ENCODE data around the gene RELL2.

DNA sequence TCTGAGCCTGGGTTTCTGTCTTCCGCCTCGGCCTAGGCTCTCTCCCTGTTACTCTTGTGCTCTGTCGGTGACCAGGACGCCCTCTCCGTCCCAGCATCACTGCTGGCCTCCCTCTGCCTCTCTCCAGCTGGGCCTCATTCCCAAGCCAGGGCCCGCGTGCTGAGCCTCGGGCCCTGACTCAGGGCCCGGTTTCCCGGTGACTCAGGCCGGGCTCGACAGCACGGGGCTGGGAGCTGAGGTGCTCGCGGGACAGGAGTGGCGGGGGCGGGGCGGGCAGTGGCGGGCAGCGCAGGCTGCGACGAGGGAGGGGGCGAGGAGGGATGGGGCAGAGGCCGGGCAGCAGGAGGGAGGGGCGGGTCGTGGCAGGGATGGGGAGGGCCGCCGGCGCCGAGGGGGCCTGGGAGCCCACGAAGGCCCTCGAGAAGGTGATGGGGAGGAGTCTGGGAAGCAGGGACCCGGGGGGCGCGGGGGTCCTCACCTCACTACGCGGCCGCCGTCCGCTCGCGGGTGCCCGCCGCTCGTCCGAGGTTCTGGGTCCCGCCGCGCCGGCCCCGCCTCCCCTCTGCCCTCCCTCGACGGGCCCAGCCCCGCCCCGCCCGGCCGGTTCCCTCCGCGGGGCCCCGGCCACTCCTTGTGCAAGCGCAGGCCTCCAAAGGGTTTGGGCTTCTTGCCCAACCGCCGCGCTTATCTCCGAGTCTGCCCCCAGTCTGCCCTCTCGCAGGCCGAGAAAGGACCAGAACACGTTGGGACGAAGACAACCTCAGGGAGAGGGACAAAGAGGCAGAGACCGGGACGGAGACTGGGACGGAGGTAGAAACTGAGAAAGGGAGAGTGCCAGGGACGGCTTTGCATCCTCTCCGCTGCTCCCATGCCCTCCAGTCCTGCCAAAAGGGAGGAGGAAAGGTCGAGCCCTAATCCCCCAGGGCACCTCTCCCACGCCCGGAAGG lies 45.2 kb downstream of the RELL2 start, which contains the start of gene ARAP3:
- TF ChIP-seq POLR2A (IDR thresholded peaks at IDR 0.05) = no peak
- TF ChIP-seq, protein P1, sequence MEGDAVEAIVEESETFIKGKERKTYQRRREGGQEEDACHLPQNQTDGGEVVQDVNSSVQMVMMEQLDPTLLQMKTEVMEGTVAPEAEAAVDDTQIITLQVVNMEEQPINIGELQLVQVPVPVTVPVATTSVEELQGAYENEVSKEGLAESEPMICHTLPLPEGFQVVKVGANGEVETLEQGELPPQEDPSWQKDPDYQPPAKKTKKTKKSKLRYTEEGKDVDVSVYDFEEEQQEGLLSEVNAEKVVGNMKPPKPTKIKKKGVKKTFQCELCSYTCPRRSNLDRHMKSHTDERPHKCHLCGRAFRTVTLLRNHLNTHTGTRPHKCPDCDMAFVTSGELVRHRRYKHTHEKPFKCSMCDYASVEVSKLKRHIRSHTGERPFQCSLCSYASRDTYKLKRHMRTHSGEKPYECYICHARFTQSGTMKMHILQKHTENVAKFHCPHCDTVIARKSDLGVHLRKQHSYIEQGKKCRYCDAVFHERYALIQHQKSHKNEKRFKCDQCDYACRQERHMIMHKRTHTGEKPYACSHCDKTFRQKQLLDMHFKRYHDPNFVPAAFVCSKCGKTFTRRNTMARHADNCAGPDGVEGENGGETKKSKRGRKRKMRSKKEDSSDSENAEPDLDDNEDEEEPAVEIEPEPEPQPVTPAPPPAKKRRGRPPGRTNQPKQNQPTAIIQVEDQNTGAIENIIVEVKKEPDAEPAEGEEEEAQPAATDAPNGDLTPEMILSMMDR (IDR thresholded peaks at IDR 0.05) = no peak
